NB4 (cell line): ENCODE results near the gene HCN3.

Experiments used
- DNase-seq: peaks from one replicate; pipeline ENCODE4 v3.0.0; 2010; ENCODE audit warnings: low read depth
- H3K4me3 ChIP-seq: one replicate; pipeline ENCODE4 v1.5.1; 2011; ENCODE audit warnings: mild to moderate bottlenecking, low read depth, low read length, moderate library complexity
- CTCF ChIP-seq: IDR thresholded peaks from one replicate; pipeline ENCODE4 v1.5.1; 2012; ENCODE audit warnings: low read depth, low read length
- MAX ChIP-seq: IDR thresholded peaks from 2 replicates; pipeline ENCODE4 v1.6.1; 2011; ENCODE audit warnings: low read depth, low read length
- MYC ChIP-seq: IDR thresholded peaks from 2 replicates; pipeline ENCODE4 v1.6.1; 2011; ENCODE audit warnings: low read depth, low read length
- POLR2A ChIP-seq: IDR thresholded peaks from 2 replicates; pipeline ENCODE4 v1.6.1; 2011; ENCODE audit warnings: mild to moderate bottlenecking; ENCODE audit not compliant: insufficient read length; ENCODE audit errors: extremely low read depth

Gene HCN3

GRCh38 chr1:155269381-155269780 is 7.9 kb upstream of the HCN3 start:
- H3K4me3 ChIP-seq, result no peak overlapping the region

GRCh38 chr1:155272466-155273342 is 4.6 kb upstream of the HCN3 start:
- TF ChIP-seq CTCF (no peak), MYC (no peak), MAX (no peak), POLR2A (no peak)
- H3K4me3 ChIP-seq, result peak overlapping the region; percentile 97
- DNase-seq, result no peak

More at GRCh38 chr1:155269381-155269780, 7.9 kb upstream of the HCN3 start:
- no peak for DNase-seq
- TF ChIP-seq POLR2A, result no peak
- TF ChIP-seq MAX, result no peak
- TF ChIP-seq MYC, result no peak
- no peak for TF ChIP-seq CTCF

- peak; percentile 100 for TF ChIP-seq MAX
- no peak for TF ChIP-seq CTCF
- peak; percentile 99 for TF ChIP-seq MYC
- TF ChIP-seq POLR2A, result peak; percentile 80
- peak; percentile 99 for DNase-seq
- peak within 1 kb of the TSS; percentile 97 for H3K4me3 ChIP-seq
These were observed 3.7 kb upstream of the HCN3 start, which contains the start of gene CLK2 for GRCh38 chr1:155273343-155274245. TSS of gene CLK2 (minus strand) at chr1:155273504. CDS start at chr1:155270977, 2,527 bp downstream.

GRCh38 chr1:155277902-155278688 is 832 bp downstream of the HCN3 start:
- peak; percentile 59 for DNase-seq
- H3K4me3 ChIP-seq, result peak overlapping the region; percentile 44
- TF ChIP-seq CTCF, result peak; percentile 21
- no peak for TF ChIP-seq MAX

- no peak overlapping the region for H3K4me3 ChIP-seq
- TF ChIP-seq CTCF, result no peak
- TF ChIP-seq MAX, result no peak
- TF ChIP-seq MYC, result no peak
- TF ChIP-seq POLR2A, result no peak
These were observed 1.5 kb downstream of the HCN3 start for GRCh38 chr1:155278689-155279160.

More at GRCh38 chr1:155278689-155279160, 1.5 kb downstream of the HCN3 start:
- no peak for DNase-seq
